A549 (cell line): ENCODE measurements around the gene SUGP1. TPM values are rescaled to one million over a fixed set of nuclear protein-coding genes. Genes with fewer than 3 reads are reported as not detected.

Experiments
- ATAC-seq, 2 experiments: fragments of 200-7000 bp in 1 of 2; fragments of >200 bp in 1 of 2; cut with Nextera tagmentation in 1 of 2; cut with Tn5 transposase in 1 of 2; 3 replicates each; pipeline versions ENCODE4 v1.8.0 to v1.9.1; 2018 to 2020; ENCODE audit warnings: mild to moderate bottlenecking in 1 of 2, moderate library complexity in 1 of 2
- CTCF ChIA-PET: fragments of 300-600 bp; sonication (Branson Sonifier 250); formaldehyde crosslinking; extraction: SDS; loops from one replicate; lab custom pipeline; 2021; ENCODE audit warnings: antibody characterized with exemption, inconsistent platforms; lab: Yijun Ruan, JAX
- POLR2A ChIA-PET: fragments of 350-600 bp; formaldehyde crosslinking; extraction: SDS; loops from one replicate; lab custom pipeline; 2021; ENCODE audit warnings: antibody characterized with exemption, inconsistent platforms; lab: Yijun Ruan, JAX
- DNase-seq, 2 experiments: peaks; one replicate each; pipeline versions ENCODE4 v3.0.0 to v3.0.0-alpha.2; 2011 to 2016; ENCODE audit warnings: low read depth in 1 of 2, low spot score in 1 of 2
- FAIRE-seq: peaks from 2 replicates; lab custom pipeline; 2011; peaks lifted over from hg19 to GRCh38; lab: Jason Lieb, UNC
- H3K27ac ChIP-seq, 2 experiments: fragments of >200 bp; sonication (Bioruptor Twin); formaldehyde crosslinking; 3 replicates each; pipeline ENCODE4 v1.5.1; 2016 to 2017
- H3K4me1 ChIP-seq: fragments of >200 bp; sonication (Bioruptor Twin); formaldehyde crosslinking; 3 replicates; pipeline ENCODE4 v1.6.1; 2016
- H3K4me2 ChIP-seq: fragments of >200 bp; sonication (Bioruptor Twin); formaldehyde crosslinking; 3 replicates; pipeline ENCODE4 v1.6.1; 2016
- H3K4me3 ChIP-seq: fragments of >200 bp; sonication (Bioruptor Twin); formaldehyde crosslinking; 3 replicates; pipeline ENCODE4 v1.5.1; 2016
- H3K9me3 ChIP-seq: fragments of >200 bp; sonication (Bioruptor Twin); formaldehyde crosslinking; 3 replicates; pipeline ENCODE4 v1.6.1; 2016
- EHF ChIP-seq: fragments of 250-450 bp; sonication (Bioruptor Pico); IDR thresholded peaks from 2 replicates; pipeline ENCODE4 v1.5.0; 2020; ENCODE audit warnings: mild to moderate bottlenecking
- FOXS1 ChIP-seq: fragments of 250-450 bp; sonication (Bioruptor Pico); IDR thresholded peaks from 2 replicates; pipeline ENCODE4 v1.5.0; 2020; ENCODE audit warnings: mild to moderate bottlenecking, moderate library complexity
- HEYL ChIP-seq: fragments of 250-450 bp; sonication (Bioruptor Pico); IDR thresholded peaks from 2 replicates; pipeline ENCODE4 v1.8.0; 2021; ENCODE audit warnings: mild to moderate bottlenecking, moderate library complexity
- HOXA7 ChIP-seq: fragments of 250-450 bp; sonication (Bioruptor Pico); IDR thresholded peaks from 2 replicates; pipeline ENCODE4 v1.5.0; 2020; ENCODE audit warnings: mild to moderate bottlenecking, moderate library complexity
- HOXB5 ChIP-seq: fragments of 250-450 bp; sonication (Bioruptor Pico); IDR thresholded peaks from 2 replicates; pipeline ENCODE4 v1.5.0; 2020; ENCODE audit warnings: mild to moderate bottlenecking, moderate library complexity
- KDM1A ChIP-seq: fragments of 200-600 bp; sonication (generic); IDR thresholded peaks from 2 replicates; pipeline ENCODE4 v1.6.1; 2016; ENCODE audit warnings: low read depth, mild to moderate bottlenecking
- MAFK ChIP-seq: fragments of 450-650 bp; IDR thresholded peaks from 2 replicates; pipeline ENCODE4 v1.6.1; 2014; ENCODE audit not compliant: partially characterized antibody
- MAZ ChIP-seq: fragments of 150-350 bp; IDR thresholded peaks from 2 replicates; pipeline ENCODE4 v1.6.1; 2014; ENCODE audit warnings: antibody characterized with exemption, low read depth, low read length, borderline replicate concordance
- PHF8 ChIP-seq: fragments of 200-600 bp; sonication (generic); IDR thresholded peaks from 2 replicates; pipeline ENCODE4 v1.6.1; 2016; ENCODE audit warnings: low read depth, mild to moderate bottlenecking, antibody characterized with exemption, moderate library complexity, borderline replicate concordance
- POLR2A ChIP-seq: IDR thresholded peaks from 2 replicates; pipeline ENCODE4 v1.6.1; 2012; ENCODE audit warnings: mild to moderate bottlenecking, low read length
- RFX5 ChIP-seq: fragments of 450-650 bp; IDR thresholded peaks from 2 replicates; pipeline ENCODE4 v1.7.1; 2014; ENCODE audit warnings: antibody characterized with exemption, mild to moderate bottlenecking, moderate library complexity
- ZFP36 ChIP-seq: fragments of 450-650 bp; IDR thresholded peaks from 2 replicates; pipeline ENCODE4 v1.6.1; 2014; ENCODE audit warnings: borderline replicate concordance; ENCODE audit not compliant: partially characterized antibody
- ZNF302 ChIP-seq: fragments of 250-450 bp; sonication (Bioruptor Pico); IDR thresholded peaks from 2 replicates; pipeline ENCODE4 v1.9.0; 2021; ENCODE audit warnings: inconsistent platforms, mild to moderate bottlenecking, moderate library complexity
- WGBS: methylation state at CpG from one replicate; pipeline ENCODE4 v1.1.6; 2017; ENCODE audit errors: missing lambda C conversion rate; 5-methylcytosine and 5-hydroxymethylcytosine counted together
- polyA plus RNA-seq, 4 experiments: library from polyadenylated mRNA; depleted of rRNA in 3 of 4; stranded (reverse); fragments of >200 nt; fragmentation: RNase III in 1 of 4; extraction: RNeasy Plus Mini Kit Qiagen cat#74134 plus additional on column Dnase treatment in 1 of 4; gene quantifications; 2 replicates in 3 of 4; 3 replicates in 1 of 4; pipeline ENCODE4 v1.2.3, GENCODE V29; 2011 to 2017
- TF ChIP-seq, protein P1 (sequence below): IDR thresholded peaks from 2 replicates; pipeline ENCODE4 v1.6.1; 2012; ENCODE audit warnings: low read depth, borderline replicate concordance
- TF ChIP-seq, protein P2 (sequence below): fragments of 450-650 bp; IDR thresholded peaks from 2 replicates; pipeline ENCODE4 v1.6.1; 2014; ENCODE audit warnings: antibody characterized with exemption
- TF ChIP-seq, protein P3 (sequence below): fragments of 250-450 bp; sonication (Bioruptor Pico); IDR thresholded peaks from 2 replicates; pipeline ENCODE4 v1.5.0; 2020; ENCODE audit warnings: low read depth, mild to moderate bottlenecking, moderate library complexity

The SUGP1 gene
- polyA plus RNA-seq, 2 of the 4 experiments (the other 2 are of a cell fraction), result 21.9 to 30.0 TPM

DNA sequence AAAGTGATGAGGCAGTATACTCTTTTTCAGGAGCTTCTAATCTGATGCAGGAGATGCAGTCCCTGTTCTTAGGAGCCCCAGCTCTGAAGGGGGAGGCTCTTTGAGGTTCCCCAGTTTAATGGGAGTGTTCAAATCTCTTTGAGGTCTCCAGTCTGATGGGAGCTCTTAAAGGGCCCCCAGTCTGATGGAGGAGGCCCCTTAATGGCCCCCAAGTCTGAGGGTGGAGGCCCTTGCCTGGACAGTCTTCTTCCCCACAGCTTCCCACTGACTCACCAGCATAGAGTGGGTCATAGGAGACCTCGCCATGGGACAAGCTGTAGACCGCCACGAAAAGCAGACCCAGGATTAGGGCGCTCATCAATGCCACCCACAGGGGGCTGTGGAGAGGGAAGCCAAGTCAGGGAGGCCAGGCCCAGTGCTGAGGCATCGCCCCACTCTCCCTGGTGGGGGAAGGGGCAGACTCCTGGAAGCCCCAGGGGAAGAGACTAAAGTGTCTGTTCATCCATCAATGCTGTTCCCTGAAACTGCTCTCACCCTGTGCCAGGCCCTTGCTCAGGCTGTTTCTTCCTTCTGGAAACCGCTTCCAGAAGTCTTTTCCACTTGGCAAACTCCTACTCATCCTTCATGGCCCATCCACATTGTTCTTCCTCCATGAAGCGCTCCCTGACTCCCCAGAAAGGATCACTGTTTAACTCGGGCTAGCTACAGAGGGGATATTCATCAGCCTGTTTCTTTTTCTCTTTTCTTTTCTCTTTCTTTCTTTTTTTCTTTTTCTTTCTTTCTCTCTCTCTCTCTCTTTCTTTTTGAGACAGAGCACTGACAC, 49.3 kb downstream of the SUGP1 start:
- Histone ChIP-seq H3K27ac (no peak overlapping the region), H3K4me1 (no peaks in the 10 kb centered on the region), H3K4me3 (no peak overlapping the region), H3K4me2 (no peak overlapping the region), H3K9me3 (no peaks in the 10 kb centered on the region)
- DNase-seq (no peak), FAIRE-seq (no peak), ATAC-seq (no peak)
- TF ChIP-seq ZFP36, result peak; percentile 35
- TF ChIP-seq, protein P1, sequence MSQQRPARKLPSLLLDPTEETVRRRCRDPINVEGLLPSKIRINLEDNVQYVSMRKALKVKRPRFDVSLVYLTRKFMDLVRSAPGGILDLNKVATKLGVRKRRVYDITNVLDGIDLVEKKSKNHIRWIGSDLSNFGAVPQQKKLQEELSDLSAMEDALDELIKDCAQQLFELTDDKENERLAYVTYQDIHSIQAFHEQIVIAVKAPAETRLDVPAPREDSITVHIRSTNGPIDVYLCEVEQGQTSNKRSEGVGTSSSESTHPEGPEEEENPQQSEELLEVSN, result no peak
- 79% methylated on average over 5 of the region's 8 CpGs for WGBS
- CTCF ChIA-PET, result interaction anchor here (1.0 to 1.1 kb wide), 2 partner anchors 10 to 13 kb away, joined by 3 to 4 read pairs; no protein-coding TSS in a partner anchor
- POLR2A ChIA-PET, result no interaction called here

DNA sequence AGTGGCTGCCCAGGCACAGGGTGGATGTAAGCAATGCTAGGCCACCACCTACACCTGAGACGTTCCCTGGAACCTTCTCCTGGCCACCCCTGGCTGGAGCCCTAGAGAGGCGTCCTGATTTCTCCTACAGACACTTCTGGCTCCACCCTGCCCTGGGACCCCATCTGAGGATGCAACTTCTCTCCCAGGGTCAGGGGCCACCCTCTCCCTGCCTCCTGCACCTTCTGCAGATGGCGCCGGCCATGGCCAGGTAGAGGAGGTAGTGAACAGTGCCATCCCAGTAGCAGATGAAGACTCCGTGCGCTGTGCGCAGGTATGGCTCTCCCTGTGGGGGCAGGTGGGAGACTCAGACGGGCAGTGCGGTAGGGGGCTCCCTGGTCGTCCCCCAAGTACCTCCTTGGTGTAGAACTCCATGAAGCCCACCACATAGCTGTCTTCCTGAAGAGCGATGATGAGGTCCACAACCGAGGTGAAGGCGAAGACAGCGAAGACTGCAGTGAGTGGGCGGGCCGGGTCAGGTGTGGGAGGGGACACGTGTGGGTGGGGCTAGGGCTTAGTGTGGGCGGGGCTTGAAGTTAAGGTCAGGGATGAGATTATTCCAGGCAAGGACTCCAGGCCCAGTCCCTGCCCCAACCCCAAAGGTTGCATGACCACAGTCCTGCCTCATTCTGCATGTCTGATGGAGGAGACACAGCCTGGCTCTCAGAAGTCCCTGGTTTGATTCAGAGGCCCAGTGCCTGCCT, 50.2 kb downstream of the SUGP1 start:
- 78% methylated on average over 10 of the region's 18 CpGs for WGBS
- TF ChIP-seq MAFK, result no peak
- TF ChIP-seq EHF (CRISPR knock-in tag), result no peak
- TF ChIP-seq HOXA7 (CRISPR knock-in tag), result no peak
- no peak for TF ChIP-seq ZNF302 (CRISPR knock-in tag)
- no peak for TF ChIP-seq MAZ
- TF ChIP-seq RFX5, result no peak
- no peak overlapping the region for H3K27ac ChIP-seq
- no peaks in the 10 kb centered on the region for H3K4me1 ChIP-seq
- ChIA-PET POLR2A (no interaction called here), CTCF (interaction anchor here (1.0 kb wide), 1 partner anchor 14 kb away, joined by 4 read pairs; no protein-coding TSS in a partner anchor)
- no peak overlapping the region for H3K4me2 ChIP-seq
- DNase-seq (no peak), ATAC-seq (peak in 1 of 2 experiments; percentile 15; a peak in 1 of 6 replicates), FAIRE-seq (no peak)
- no peak overlapping the region for H3K4me3 ChIP-seq
- H3K9me3 ChIP-seq, result no peaks in the 10 kb centered on the region

DNA sequence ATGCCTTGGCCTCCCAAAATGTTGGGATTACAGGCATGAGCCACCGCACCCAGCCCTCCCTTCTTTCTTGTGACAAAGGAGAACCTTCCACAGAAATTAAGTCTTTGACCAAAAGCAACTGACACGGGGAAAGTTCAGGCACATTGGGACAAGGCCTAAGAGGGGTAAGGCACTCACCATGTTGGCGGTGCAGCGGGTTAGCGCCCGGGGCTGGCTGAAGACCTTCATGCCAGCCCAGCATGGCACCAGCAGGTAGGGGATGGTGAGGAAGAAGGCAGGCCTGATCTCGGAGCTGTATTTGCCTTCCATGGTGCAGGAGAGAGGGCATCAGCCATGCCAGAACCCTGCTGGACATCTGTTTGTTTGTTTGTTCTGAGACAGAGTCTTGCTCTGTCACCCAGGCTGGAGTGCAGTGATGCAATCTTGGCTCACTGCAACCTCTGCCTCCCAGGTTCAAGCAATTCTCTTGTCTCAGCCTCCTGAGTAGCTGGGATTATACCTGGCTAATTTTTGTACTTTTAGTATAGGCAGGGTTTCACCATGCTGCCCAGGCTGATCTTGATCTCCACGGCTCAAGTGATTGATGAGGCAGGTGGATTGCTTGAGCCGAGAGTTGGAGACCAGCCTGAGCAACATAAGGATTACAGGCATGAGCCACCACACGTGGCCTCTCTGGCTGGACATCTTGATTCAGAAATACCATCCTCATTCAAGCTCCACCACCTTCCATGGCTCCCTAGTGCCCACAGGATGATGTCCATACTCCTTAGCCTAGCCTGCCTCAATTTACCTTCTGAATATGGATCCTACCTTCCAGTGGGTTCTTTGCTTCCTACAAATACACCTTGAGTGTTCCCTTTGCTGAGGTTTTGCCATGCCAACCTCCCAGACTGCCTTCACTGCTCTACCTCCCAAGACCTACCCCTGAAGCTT, 51.6 kb downstream of the SUGP1 start:
- FAIRE-seq, result no peak
- CTCF ChIA-PET, result no interaction called here
- POLR2A ChIA-PET, result no interaction called here
- WGBS, result 70% methylated on average over 6 of the region's 10 CpGs
- DNase-seq, result no peak
- H3K4me3 ChIP-seq, result no peak overlapping the region
- no peaks in the 10 kb centered on the region for H3K9me3 ChIP-seq
- TF ChIP-seq, protein P2, sequence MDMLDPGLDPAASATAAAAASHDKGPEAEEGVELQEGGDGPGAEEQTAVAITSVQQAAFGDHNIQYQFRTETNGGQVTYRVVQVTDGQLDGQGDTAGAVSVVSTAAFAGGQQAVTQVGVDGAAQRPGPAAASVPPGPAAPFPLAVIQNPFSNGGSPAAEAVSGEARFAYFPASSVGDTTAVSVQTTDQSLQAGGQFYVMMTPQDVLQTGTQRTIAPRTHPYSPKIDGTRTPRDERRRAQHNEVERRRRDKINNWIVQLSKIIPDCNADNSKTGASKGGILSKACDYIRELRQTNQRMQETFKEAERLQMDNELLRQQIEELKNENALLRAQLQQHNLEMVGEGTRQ, result no peak
- TF ChIP-seq HOXB5 (no peak), HEYL (CRISPR knock-in tag) (no peak), POLR2A (no peak), FOXS1 (CRISPR knock-in tag) (no peak), PHF8 (no peak), RFX5 (no peak), KDM1A (no peak)
- TF ChIP-seq, protein P3, sequence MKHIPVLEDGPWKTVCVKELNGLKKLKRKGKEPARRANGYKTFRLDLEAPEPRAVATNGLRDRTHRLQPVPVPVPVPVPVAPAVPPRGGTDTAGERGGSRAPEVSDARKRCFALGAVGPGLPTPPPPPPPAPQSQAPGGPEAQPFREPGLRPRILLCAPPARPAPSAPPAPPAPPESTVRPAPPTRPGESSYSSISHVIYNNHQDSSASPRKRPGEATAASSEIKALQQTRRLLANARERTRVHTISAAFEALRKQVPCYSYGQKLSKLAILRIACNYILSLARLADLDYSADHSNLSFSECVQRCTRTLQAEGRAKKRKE, result no peak
- TF ChIP-seq, protein P1, result no peak
- TF ChIP-seq, all 56 proteins: peak for 0
- H3K4me2 ChIP-seq, result no peak overlapping the region
- no peak for ATAC-seq
- H3K4me1 ChIP-seq, result no peaks in the 10 kb centered on the region
- no peak overlapping the region for H3K27ac ChIP-seq
